Measurements from ENCODE around the gene BNIPL.

BNIPL gene

GRCh38 chr1:151010346-151010726, 26.1 kb upstream of the BNIPL start:
- no peak for DNase-seq (ENCODE audit: low read depth)

- no peak for DNase-seq (ENCODE audit: low read depth)
These were observed 25.1 kb upstream of the BNIPL start for GRCh38 chr1:151011154-151011850.

- DNase-seq (ENCODE audit: low read depth): no peak
These were observed 23.5 kb upstream of the BNIPL start for GRCh38 chr1:151012684-151013471.

- DNase-seq (ENCODE audit: low read depth): no peak
These were observed 22.9 kb upstream of the BNIPL start for GRCh38 chr1:151013518-151013917.

GRCh38 chr1:151024540-151025146, 11.7 kb upstream of the BNIPL start:
- peak; percentile 84 for DNase-seq (ENCODE audit: low read depth)

- DNase-seq (ENCODE audit: low read depth): no peak
These were observed 9.9 kb upstream of the BNIPL start for GRCh38 chr1:151026460-151026859.

- no peak for DNase-seq (ENCODE audit: low read depth)
These were observed 4.2 kb upstream of the BNIPL start for GRCh38 chr1:151032164-151032563.

- DNase-seq (ENCODE audit: low read depth): no peak
These were observed 1.2 kb upstream of the BNIPL start for GRCh38 chr1:151035167-151035566.

- DNase-seq (ENCODE audit: low read depth): no peak
These were observed 646 bp downstream of the BNIPL start for GRCh38 chr1:151037032-151037431.

GRCh38 chr1:151039521-151039920, 3.1 kb downstream of the BNIPL start:
- DNase-seq (ENCODE audit: low read depth): no peak

GRCh38 chr1:151043163-151043562, 6.8 kb downstream of the BNIPL start:
- no peak for DNase-seq (ENCODE audit: low read depth)

- DNase-seq (ENCODE audit: low read depth): no peak
These were observed 11.2 kb downstream of the BNIPL start, which contains the start of gene C1orf56 for GRCh38 chr1:151047591-151047924. C1orf56 (plus strand) TSS chr1:151047751; CDS start chr1:151047848, 97 bp downstream.

- no peak for DNase-seq (ENCODE audit: low read depth)
These were observed 11.7 kb downstream of the BNIPL start for GRCh38 chr1:151047925-151048644.

- DNase-seq (ENCODE audit: low read depth): no peak
These were observed 12.3 kb downstream of the BNIPL start for GRCh38 chr1:151048645-151049032.

- no peak for DNase-seq (ENCODE audit: low read depth)
These were observed 13.1 kb downstream of the BNIPL start for GRCh38 chr1:151049458-151049857.

GRCh38 chr1:151050051-151050688, 13.8 kb downstream of the BNIPL start:
- no peak for DNase-seq (ENCODE audit: low read depth)

GRCh38 chr1:151051356-151052009, 15.1 kb downstream of the BNIPL start:
- no peak for DNase-seq (ENCODE audit: low read depth)

- no peak for DNase-seq (ENCODE audit: low read depth)
These were observed 18.7 kb downstream of the BNIPL start for GRCh38 chr1:151054971-151055547.

GRCh38 chr1:151055581-151055980, 19.2 kb downstream of the BNIPL start:
- no peak for DNase-seq (ENCODE audit: low read depth)

- DNase-seq (ENCODE audit: low read depth): no peak
These were observed 19.8 kb downstream of the BNIPL start for GRCh38 chr1:151056149-151056548.

GRCh38 chr1:151058692-151059091, 22.3 kb downstream of the BNIPL start:
- DNase-seq (ENCODE audit: low read depth): no peak

Data from stimulated activated CD8-positive, alpha-beta memory T cell treated with anti-CD3 and anti-CD28 coated beads, Interleukin-12 subunit alpha, Interleukin-12 subunit beta, amount 100 ng/mL, for 1 hour (primary cell).